Osteocyte (in vitro differentiated cells): Measurements from ENCODE around the gene CDK19. TPM values are rescaled to one million over a fixed set of nuclear protein-coding genes. Genes with fewer than 3 reads are reported as not detected.

Experiments
- DNase-seq: peaks from one replicate; pipeline ENCODE4 v3.0.0; 2021; ENCODE audit warnings: mixed read lengths; ENCODE audit not compliant: unreplicated experiment; ENCODE audit errors: extremely low spot score
- H3K27ac Mint-ChIP-seq: one replicate; pipeline ENCODE4 v1.8.0; 2021; ENCODE audit warnings: mild to moderate bottlenecking, mixed read lengths; ENCODE audit not compliant: unreplicated experiment
- H3K27me3 Mint-ChIP-seq: one replicate; pipeline ENCODE4 v1.8.0; 2021; ENCODE audit warnings: mixed read lengths; ENCODE audit not compliant: unreplicated experiment
- H3K36me3 Mint-ChIP-seq: one replicate; pipeline ENCODE4 v1.8.0; 2021; ENCODE audit warnings: mixed read lengths; ENCODE audit not compliant: unreplicated experiment
- H3K4me1 Mint-ChIP-seq: one replicate; pipeline ENCODE4 v1.8.0; 2021; ENCODE audit warnings: mixed read lengths; ENCODE audit not compliant: unreplicated experiment
- H3K4me3 Mint-ChIP-seq: one replicate; pipeline ENCODE4 v1.8.0; 2021; ENCODE audit warnings: mild to moderate bottlenecking, moderate library complexity, mixed read lengths; ENCODE audit not compliant: unreplicated experiment
- H3K9me3 Mint-ChIP-seq: one replicate; pipeline ENCODE4 v1.8.0; 2021; ENCODE audit warnings: mixed read lengths; ENCODE audit not compliant: unreplicated experiment
- total RNA-seq: library from RNA; stranded (reverse); gene quantifications from 2 replicates; pipeline ENCODE4 v1.2.1, GENCODE V29; 2021
- TF ChIP-seq, protein P1 (sequence below): fragments of 200-600 bp; sonication (generic); IDR thresholded peaks from 2 replicates; pipeline ENCODE4 v1.5.0; 2021; ENCODE audit warnings: antibody characterized with exemption, mild to moderate bottlenecking, moderate library complexity

CDK19 gene
- total RNA-seq, 1 donor from 2014 or later = 32.4 TPM

GRCh38 chr6:110563711-110564110, 251.6 kb downstream of the CDK19 start:
- H3K27ac Mint-ChIP-seq = no peak overlapping the region
- TF ChIP-seq, protein P1, sequence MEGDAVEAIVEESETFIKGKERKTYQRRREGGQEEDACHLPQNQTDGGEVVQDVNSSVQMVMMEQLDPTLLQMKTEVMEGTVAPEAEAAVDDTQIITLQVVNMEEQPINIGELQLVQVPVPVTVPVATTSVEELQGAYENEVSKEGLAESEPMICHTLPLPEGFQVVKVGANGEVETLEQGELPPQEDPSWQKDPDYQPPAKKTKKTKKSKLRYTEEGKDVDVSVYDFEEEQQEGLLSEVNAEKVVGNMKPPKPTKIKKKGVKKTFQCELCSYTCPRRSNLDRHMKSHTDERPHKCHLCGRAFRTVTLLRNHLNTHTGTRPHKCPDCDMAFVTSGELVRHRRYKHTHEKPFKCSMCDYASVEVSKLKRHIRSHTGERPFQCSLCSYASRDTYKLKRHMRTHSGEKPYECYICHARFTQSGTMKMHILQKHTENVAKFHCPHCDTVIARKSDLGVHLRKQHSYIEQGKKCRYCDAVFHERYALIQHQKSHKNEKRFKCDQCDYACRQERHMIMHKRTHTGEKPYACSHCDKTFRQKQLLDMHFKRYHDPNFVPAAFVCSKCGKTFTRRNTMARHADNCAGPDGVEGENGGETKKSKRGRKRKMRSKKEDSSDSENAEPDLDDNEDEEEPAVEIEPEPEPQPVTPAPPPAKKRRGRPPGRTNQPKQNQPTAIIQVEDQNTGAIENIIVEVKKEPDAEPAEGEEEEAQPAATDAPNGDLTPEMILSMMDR = no peak
- H3K9me3 Mint-ChIP-seq = no peaks in the 10 kb centered on the region
- H3K4me1 Mint-ChIP-seq = no peaks in the 10 kb centered on the region
- peak; percentile 62 for DNase-seq
- H3K36me3 Mint-ChIP-seq = no peaks in the 10 kb centered on the region
- no peak overlapping the region for H3K4me3 Mint-ChIP-seq
- no peaks in the 10 kb centered on the region for H3K27me3 Mint-ChIP-seq

- peak; percentile 62 for DNase-seq
- Mint-ChIP-seq H3K9me3 (no peaks in the 10 kb centered on the region), H3K27me3 (no peaks in the 10 kb centered on the region), H3K27ac (no peak overlapping the region), H3K4me1 (no peaks in the 10 kb centered on the region), H3K4me3 (no peak overlapping the region), H3K36me3 (no peaks in the 10 kb centered on the region)
- TF ChIP-seq, protein P1 = no peak
Observed at GRCh38 chr6:110562316-110562915, 252.9 kb downstream of the CDK19 start.

GRCh38 chr6:110561696-110562095, 253.6 kb downstream of the CDK19 start:
- TF ChIP-seq, protein P1 = no peak
- Mint-ChIP-seq H3K4me1 (no peaks in the 10 kb centered on the region), H3K27me3 (peaks cover 2% of the 10 kb centered on the region), H3K36me3 (no peaks in the 10 kb centered on the region), H3K27ac (no peak overlapping the region), H3K9me3 (no peaks in the 10 kb centered on the region), H3K4me3 (no peak overlapping the region)
- no peak for DNase-seq

- H3K27ac Mint-ChIP-seq = no peak overlapping the region
- no peaks in the 10 kb centered on the region for H3K4me1 Mint-ChIP-seq
- TF ChIP-seq, protein P1 = no peak
- peaks cover 9% of the 10 kb centered on the region for H3K27me3 Mint-ChIP-seq
- no peak overlapping the region for H3K4me3 Mint-ChIP-seq
- no peak for DNase-seq
- no peaks in the 10 kb centered on the region for H3K36me3 Mint-ChIP-seq
- no peaks in the 10 kb centered on the region for H3K9me3 Mint-ChIP-seq
Observed at GRCh38 chr6:110561008-110561396, 254.3 kb downstream of the CDK19 start.

DNA sequence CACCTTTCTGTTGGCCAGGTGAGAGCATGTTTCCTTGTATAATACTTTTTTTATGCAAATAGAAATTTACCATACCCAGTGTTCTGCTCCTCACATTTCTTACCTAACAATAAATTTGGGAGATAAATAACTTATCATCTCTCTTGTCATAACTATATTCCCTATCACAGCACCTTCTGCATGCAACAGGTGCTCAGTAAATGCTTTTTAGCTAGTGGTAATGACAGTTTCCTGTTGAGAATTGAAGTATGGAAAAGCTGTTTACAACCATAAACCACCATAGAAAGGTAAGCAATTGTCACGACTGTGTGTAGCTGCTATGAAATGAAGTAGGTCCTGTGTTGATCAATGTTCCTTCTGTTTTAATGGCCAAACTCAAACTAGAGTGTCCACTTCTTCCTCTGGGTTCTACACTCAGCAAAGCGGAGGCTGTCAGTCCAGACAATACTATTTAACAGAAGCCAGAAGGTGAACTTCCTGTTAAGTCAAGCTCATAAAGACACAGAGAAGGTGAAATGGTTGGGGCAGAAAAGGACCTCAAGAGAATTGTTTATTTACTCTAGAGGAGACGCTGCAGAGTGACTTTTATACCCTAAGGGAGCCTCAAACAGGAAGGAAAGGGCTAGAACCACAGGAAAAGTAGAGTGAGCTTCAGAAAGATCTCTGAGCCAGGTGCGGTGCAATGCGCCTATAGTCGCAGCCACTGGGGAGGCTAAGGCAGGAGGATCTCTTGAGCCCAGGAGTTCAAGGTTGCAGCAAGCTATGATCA, 254.8 kb downstream of the CDK19 start:
- Mint-ChIP-seq H3K36me3 (no peaks in the 10 kb centered on the region), H3K4me1 (no peaks in the 10 kb centered on the region), H3K27ac (no peak overlapping the region), H3K4me3 (no peak overlapping the region), H3K27me3 (peaks cover 14% of the 10 kb centered on the region), H3K9me3 (no peaks in the 10 kb centered on the region)
- DNase-seq = no peak
- TF ChIP-seq, protein P1 = no peak
